IMR-90 (cell line): Measurements from ENCODE around the gene USP10. TPM values are rescaled to one million over a fixed set of nuclear protein-coding genes. Genes with fewer than 3 reads are reported as not detected.

Experiments
- ATAC-seq: fragments of 200-7000 bp; cut with Tn5 transposase; 2 replicates; pipeline ENCODE4 v1.9.1; 2020; ENCODE audit warnings: low read depth, mild to moderate bottlenecking, moderate library complexity
- BruUV-seq: library from RNA; stranded (reverse); fragments of 400-500 nt; replicated peaks from 2 replicates; lab custom pipeline; 2021; lab: Mats Ljungman, UMichigan
- CTCF ChIA-PET: fragments of 300-600 bp; formaldehyde crosslinking; extraction: SDS; loops from one replicate; lab custom pipeline; 2021; ENCODE audit warnings: antibody characterized with exemption; lab: Yijun Ruan, JAX
- POLR2A ChIA-PET: fragments of 300-600 bp; sonication (Branson Sonifier 250); formaldehyde crosslinking; loops from one replicate; lab custom pipeline; 2022; ENCODE audit warnings: antibody characterized with exemption; ENCODE audit not compliant: unreplicated experiment; lab: Charles Lee
- DNase-seq: peaks from one replicate; pipeline ENCODE4 v3.0.0; 2013
- H2AFZ ChIP-seq: replicated peaks from 2 replicates; pipeline ENCODE3; 2013; ENCODE audit warnings: low read length, mild to moderate bottlenecking; ENCODE audit not compliant: poor library complexity
- H2AK5ac ChIP-seq: 2 replicates; pipeline ENCODE4 v1.6.1; 2013; ENCODE audit warnings: low read depth, low read length, inconsistent platforms
- H2AK9ac ChIP-seq: replicated peaks from 2 replicates; pipeline ENCODE3; 2013; ENCODE audit warnings: mild to moderate bottlenecking, low read depth, low read length, moderate library complexity; ENCODE audit not compliant: poor library complexity
- H2BK120ac ChIP-seq: 2 replicates; pipeline ENCODE4 v1.6.1; 2013; ENCODE audit warnings: low read depth, low read length, inconsistent platforms
- H2BK15ac ChIP-seq: 3 replicates; pipeline ENCODE4 v1.6.1; 2013; ENCODE audit warnings: low read depth, low read length, inconsistent platforms
- H2BK20ac ChIP-seq: 2 replicates; pipeline ENCODE4 v1.6.1; 2013; ENCODE audit warnings: low read depth, mild to moderate bottlenecking, inconsistent platforms, low read length, moderate library complexity
- H2BK5ac ChIP-seq: 2 replicates; pipeline ENCODE4 v1.6.1; 2013; ENCODE audit warnings: mild to moderate bottlenecking, low read depth, low read length, inconsistent platforms; ENCODE audit not compliant: poor library complexity, severe bottlenecking
- H3K14ac ChIP-seq: replicated peaks from 2 replicates; pipeline ENCODE4 v1.6.1; 2013; ENCODE audit warnings: low read depth, low read length, inconsistent platforms
- H3K18ac ChIP-seq: 2 replicates; pipeline ENCODE4 v1.6.1; 2013; ENCODE audit warnings: low read depth, low read length, control low read depth
- H3K23ac ChIP-seq: 2 replicates; pipeline ENCODE4 v1.6.1; 2013; ENCODE audit warnings: low read depth, low read length, inconsistent platforms
- H3K27ac ChIP-seq: 2 replicates; pipeline ENCODE4 v1.5.1; 2013; ENCODE audit warnings: mild to moderate bottlenecking, control low read depth, low read length; ENCODE audit not compliant: insufficient read depth
- H3K27me3 ChIP-seq: 2 replicates; pipeline ENCODE4 v1.6.1; 2013; ENCODE audit warnings: low read length; ENCODE audit not compliant: control insufficient read depth, insufficient read depth
- H3K36me3 ChIP-seq: 2 replicates; pipeline ENCODE4 v1.6.1; 2013; ENCODE audit warnings: low read length, mixed read lengths; ENCODE audit not compliant: control insufficient read depth, insufficient read depth
- H3K4ac ChIP-seq: 2 replicates; pipeline ENCODE4 v1.6.1; 2013; ENCODE audit warnings: low read depth, low read length, inconsistent platforms
- H3K4me1 ChIP-seq: 2 replicates; pipeline ENCODE4 v1.6.1; 2013; ENCODE audit warnings: low read length, mixed read lengths; ENCODE audit not compliant: control insufficient read depth, insufficient read depth
- H3K4me2 ChIP-seq: 2 replicates; pipeline ENCODE4 v1.6.1; 2013; ENCODE audit warnings: low read depth, mild to moderate bottlenecking, control low read depth, low read length, moderate library complexity
- H3K4me3 ChIP-seq: 2 replicates; pipeline ENCODE4 v1.5.1; 2013; ENCODE audit warnings: low read depth, mild to moderate bottlenecking, control low read depth, low read length, moderate library complexity; ENCODE audit not compliant: insufficient read depth
- H3K56ac ChIP-seq: 2 replicates; pipeline ENCODE4 v1.6.1; 2013; ENCODE audit warnings: low read length, inconsistent platforms; ENCODE audit not compliant: insufficient read depth; ENCODE audit errors: extremely low read depth
- H3K79me1 ChIP-seq, 2 experiments: 2 replicates each; pipeline ENCODE4 v1.6.1; 2013; ENCODE audit warnings: low read length in 2 of 2, inconsistent platforms in 1 of 2, low read depth in 1 of 2
- H3K9ac ChIP-seq: 2 replicates; pipeline ENCODE4 v1.6.1; 2013; ENCODE audit warnings: low read depth, low read length, control low read depth
- H3K9me1 ChIP-seq: 2 replicates; pipeline ENCODE4 v1.6.1; 2013; ENCODE audit warnings: low read length, inconsistent platforms; ENCODE audit not compliant: insufficient read depth
- H3K9me3 ChIP-seq: 2 replicates; pipeline ENCODE4 v1.6.1; 2013; ENCODE audit warnings: low read length; ENCODE audit not compliant: control insufficient read depth, insufficient read depth
- H4K20me1 ChIP-seq: 2 replicates; pipeline ENCODE4 v1.6.1; 2013; ENCODE audit warnings: low read length, inconsistent platforms; ENCODE audit not compliant: insufficient read depth
- H4K5ac ChIP-seq: 2 replicates; pipeline ENCODE4 v1.6.1; 2013; ENCODE audit warnings: mild to moderate bottlenecking, low read depth, low read length, control low read depth
- H4K8ac ChIP-seq, 2 experiments: 2 replicates each; pipeline ENCODE4 v1.6.1; 2013; ENCODE audit warnings: low read depth in 2 of 2, low read length in 2 of 2, control low read depth in 1 of 2, inconsistent platforms in 1 of 2
- H4K91ac ChIP-seq: 2 replicates; pipeline ENCODE4 v1.6.1; 2013; ENCODE audit warnings: low read depth, low read length, inconsistent platforms; ENCODE audit not compliant: insufficient read depth
- CEBPB ChIP-seq: IDR thresholded peaks from 2 replicates; pipeline ENCODE4 v1.6.1; 2012; ENCODE audit warnings: low read depth, low read length, improper control_type of control experiment
- RCOR1 ChIP-seq: IDR thresholded peaks from 2 replicates; pipeline ENCODE4 v1.6.1; 2012; ENCODE audit warnings: mild to moderate bottlenecking, low read length, improper control_type of control experiment; ENCODE audit not compliant: insufficient replicate concordance
- WGBS, 2 experiments: methylation state at CpG; one replicate each; pipeline versions ENCODE4 v1.1.5 to v1.1.7; 2013; ENCODE audit warnings: missing lambda C conversion rate in 2 of 2; ENCODE audit not compliant: insufficient read length in 1 of 2; ENCODE audit errors: extremely low coverage in 2 of 2; 5-methylcytosine and 5-hydroxymethylcytosine counted together
- dilution Hi-C: fragments of 300-500 bp; cut with HindIII; formaldehyde crosslinking; loops from one replicate; pipeline ENCODE4 v1.14.3; 2018; ENCODE audit warnings: low sequenced_read_pairs; ENCODE audit not compliant: unreplicated experiment
- in situ Hi-C: fragments of 300-500 bp; cut with MboI; formaldehyde crosslinking; loops from 3 replicates; pipeline ENCODE4 v1.14.3; 2019; ENCODE audit warnings: low sequenced_read_pairs, inconsistent platforms, mixed read lengths
- intact Hi-C: fragments of 100-400 bp; cut with micrococcal nuclease; formaldehyde crosslinking; loops from 2 replicates; pipeline ENCODE4 v1.10.0; 2022
- polyA plus RNA-seq, 3 experiments: library from polyadenylated mRNA; depleted of rRNA; stranded (reverse); fragments of >200 nt; gene quantifications; 2 replicates each; pipeline ENCODE4 v1.2.3, GENCODE V29; 2012; ENCODE audit warnings: low replicate concordance in 1 of 3
- total RNA-seq: library from RNA; depleted of rRNA; stranded (reverse); fragments of >200 nt; gene quantifications from 2 replicates; pipeline ENCODE4 v1.2.3, GENCODE V29; 2012

USP10 gene
- total and polyA plus RNA-seq, 2 of the 4 experiments (the other 2 are of a cell fraction), result 54.3 to 79.0 TPM

DNA sequence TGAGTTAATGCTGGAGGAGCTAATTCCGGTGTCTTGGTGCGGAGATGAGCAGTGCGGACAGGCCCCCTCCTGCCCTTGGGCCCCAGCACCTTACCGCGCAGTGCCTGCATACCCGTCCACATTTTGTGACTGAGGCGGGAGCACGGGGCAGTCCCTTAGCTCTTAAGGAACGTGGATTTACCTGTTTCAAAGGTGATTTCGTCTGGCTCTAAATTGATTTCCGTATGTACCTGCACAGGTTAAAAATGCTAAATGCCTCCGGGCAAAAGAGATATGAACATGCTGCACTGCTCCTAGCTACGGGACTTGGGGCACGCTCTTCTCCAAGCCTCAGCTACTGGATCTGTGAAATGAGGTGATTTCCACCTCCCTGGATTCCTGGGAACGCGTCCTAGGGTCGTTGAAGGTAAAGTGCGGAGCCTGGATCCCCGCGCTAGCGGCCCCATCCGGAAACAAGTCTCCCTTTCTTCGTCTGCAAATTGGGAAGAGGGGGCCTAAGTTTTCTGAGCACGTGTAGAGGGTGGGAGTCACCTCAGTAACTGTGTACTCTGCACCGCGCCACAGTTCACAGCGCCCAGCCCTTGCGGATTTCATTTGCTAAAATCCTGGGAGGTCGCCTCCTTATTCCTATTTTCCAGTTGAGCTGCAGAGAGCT is 119.3 kb downstream of the USP10 start:
- H3K9me3 ChIP-seq, result no peaks in the 10 kb centered on the region
- ChIA-PET CTCF (no interaction called here), POLR2A (interaction anchor here (0.6 to 1.8 kb wide), 4 partner anchors 9 to 67 kb away, joined by 3 to 14 read pairs (median 3); no protein-coding TSS in a partner anchor)
- DNase-seq (no peak), ATAC-seq (peak; percentile 1; the same call in 1 of the 2 replicates)
- intact Hi-C loops (no loop called here), in situ Hi-C loops (no loop called here), dilution Hi-C loops (no loop called here)
- BruUV-seq, result no TSS peak
- 90% methylated on average over 10 of the region's 29 CpGs; no CpG with 5 or more reads in 1 of the 2 experiments for WGBS, 2 experiments
- no peak overlapping the region for H3K27ac ChIP-seq
- no peak overlapping the region for H4K5ac ChIP-seq
- H2BK120ac ChIP-seq, result peak overlapping the region; percentile 6; the same call in 1 of the 2 replicates
- peak overlapping the region; percentile 92 for H2AFZ ChIP-seq
- no peak overlapping the region for H3K18ac ChIP-seq
- peaks cover 15% of the 10 kb centered on the region for H3K9me1 ChIP-seq
- H3K23ac ChIP-seq, result 0 out of 2 replicates have a peak overlapping the region, but pooled peaks have one; percentile 8
- peaks cover 3% of the 10 kb centered on the region; the same call in 1 of the 2 replicates for H3K36me3 ChIP-seq
- no peak overlapping the region for H3K9ac ChIP-seq
- TF ChIP-seq RCOR1 (no peak), CEBPB (no peak)
- H2BK15ac ChIP-seq, result no peak overlapping the region
- H2BK5ac ChIP-seq, result no peak overlapping the region
- peak overlapping the region; percentile 20 for H2AK9ac ChIP-seq
- peak overlapping the region; percentile 2; the same call in 1 of the 2 replicates for H2AK5ac ChIP-seq
- H3K27me3 ChIP-seq, result no peaks in the 10 kb centered on the region
- peaks cover 25% of the 10 kb centered on the region for H3K4me1 ChIP-seq
- peaks cover 29 to 43% of the 10 kb centered on the region in 2 experiments; a peak in 3 of 4 replicates for H3K79me1 ChIP-seq
- no peak overlapping the region for H3K4ac ChIP-seq
- no peak overlapping the region for H3K56ac ChIP-seq
- H3K4me2 ChIP-seq, result peak overlapping the region; percentile 73
- H4K91ac ChIP-seq, result 0 out of 2 replicates have a peak overlapping the region, but pooled peaks have one; percentile 1
- no peak overlapping the region for H2BK20ac ChIP-seq
- peak overlapping the region in 1 of 2 experiments; percentile 20; a peak in 1 of 4 replicates for H4K8ac ChIP-seq
- H4K20me1 ChIP-seq, result peaks cover 30% of the 10 kb centered on the region
- peak overlapping the region; percentile 23; the same call in 1 of the 2 replicates for H3K4me3 ChIP-seq
- no peak overlapping the region for H3K14ac ChIP-seq
